ENCODE results near the gene ARRDC2. TPM values are rescaled to one million over a fixed set of nuclear protein-coding genes. Genes with fewer than 3 reads are reported as not detected.

Gene ARRDC2
- polyA plus RNA-seq, 3 donors, result 13.8 to 99.8 (median 23.9) TPM

GRCh38 chr19:17999684-18000479, 8.1 kb upstream of the ARRDC2 start:
- Histone ChIP-seq H3K4me1 (ENCODE audit: control insufficient read depth in 1 of 2, insufficient read depth in 2 of 2, low read length in 2 of 2) (peaks cover 27 to 41% of the 10 kb centered on the region in 2 donors), H4K20me1 (ENCODE audit: insufficient read depth, low read length) (peaks cover 32% of the 10 kb centered on the region), H3K27me3 (ENCODE audit: control insufficient read depth in 2 of 2, insufficient read depth in 2 of 2, low read length in 2 of 2) (no peaks in the 10 kb centered on the region), H3K79me2 (ENCODE audit: insufficient read depth, low read length) (peaks cover 35% of the 10 kb centered on the region), H3K9ac (ENCODE audit: insufficient read depth, low read length, poor library complexity, severe bottlenecking) (peak overlapping the region; percentile 87), H3K9me3 (replicated peaks in 1 of 2; ENCODE audit: control insufficient read depth in 1 of 2, insufficient read depth in 1 of 2, low read length in 2 of 2) (no peaks in the 10 kb centered on the region), H3K36me3 (replicated peaks in 1 of 2; ENCODE audit: control insufficient read depth in 1 of 2, insufficient read depth in 2 of 2, low read length in 2 of 2) (peaks cover 0 to 2% of the 10 kb centered on the region in 2 donors), H3K27ac (ENCODE audit: low read depth in 1 of 2, low read length in 2 of 2) (peak overlapping the region; percentile 80 to 85), H2AFZ (ENCODE audit: insufficient read depth, low read depth, low read length, poor library complexity, severe bottlenecking) (no peak overlapping the region), H3K4me3 (replicated peaks in 1 of 3; ENCODE audit: low read depth in 2 of 3, low read length in 3 of 3) (peak overlapping the region in 1 of 3 experiments; percentile 38), H3K4me2 (replicated peaks; ENCODE audit: extremely low read depth, low read length, poor library complexity, severe bottlenecking) (peak overlapping the region; percentile 88)
- intact Hi-C loops (cut with micrococcal nuclease), result loop anchor here (5.0 kb wide), 2 partner anchors 112 to 143 kb away; partner anchors contain the start of gene RPL18A (in 2 of the 2)
- Mint-ChIP-seq H3K27me3 (ENCODE audit: low read depth in 3 of 3) (peaks cover 2 to 10% (median 6%) of the 10 kb centered on the region in 3 donors), H3K27ac (peak overlapping the region; percentile 95 to 98 (median 96)), H3K9me3 (peaks cover 0 to 2% (median 0%) of the 10 kb centered on the region in 7 donors), H3K36me3 (peaks cover 2 to 19% of the 10 kb centered on the region in 2 donors), H3K4me1 (peaks cover 29% of the 10 kb centered on the region), H3K4me3 (peak overlapping the region in 1 of 2 donors; percentile 62)
- DNase-seq, result no peak
- 91% methylated on average over 10 of the region's 21 CpGs for WGBS (ENCODE audit: insufficient coverage)
- TF ChIP-seq, protein P1, sequence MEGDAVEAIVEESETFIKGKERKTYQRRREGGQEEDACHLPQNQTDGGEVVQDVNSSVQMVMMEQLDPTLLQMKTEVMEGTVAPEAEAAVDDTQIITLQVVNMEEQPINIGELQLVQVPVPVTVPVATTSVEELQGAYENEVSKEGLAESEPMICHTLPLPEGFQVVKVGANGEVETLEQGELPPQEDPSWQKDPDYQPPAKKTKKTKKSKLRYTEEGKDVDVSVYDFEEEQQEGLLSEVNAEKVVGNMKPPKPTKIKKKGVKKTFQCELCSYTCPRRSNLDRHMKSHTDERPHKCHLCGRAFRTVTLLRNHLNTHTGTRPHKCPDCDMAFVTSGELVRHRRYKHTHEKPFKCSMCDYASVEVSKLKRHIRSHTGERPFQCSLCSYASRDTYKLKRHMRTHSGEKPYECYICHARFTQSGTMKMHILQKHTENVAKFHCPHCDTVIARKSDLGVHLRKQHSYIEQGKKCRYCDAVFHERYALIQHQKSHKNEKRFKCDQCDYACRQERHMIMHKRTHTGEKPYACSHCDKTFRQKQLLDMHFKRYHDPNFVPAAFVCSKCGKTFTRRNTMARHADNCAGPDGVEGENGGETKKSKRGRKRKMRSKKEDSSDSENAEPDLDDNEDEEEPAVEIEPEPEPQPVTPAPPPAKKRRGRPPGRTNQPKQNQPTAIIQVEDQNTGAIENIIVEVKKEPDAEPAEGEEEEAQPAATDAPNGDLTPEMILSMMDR (IDR thresholded peaks at IDR 0.05), result no peak

DNA sequence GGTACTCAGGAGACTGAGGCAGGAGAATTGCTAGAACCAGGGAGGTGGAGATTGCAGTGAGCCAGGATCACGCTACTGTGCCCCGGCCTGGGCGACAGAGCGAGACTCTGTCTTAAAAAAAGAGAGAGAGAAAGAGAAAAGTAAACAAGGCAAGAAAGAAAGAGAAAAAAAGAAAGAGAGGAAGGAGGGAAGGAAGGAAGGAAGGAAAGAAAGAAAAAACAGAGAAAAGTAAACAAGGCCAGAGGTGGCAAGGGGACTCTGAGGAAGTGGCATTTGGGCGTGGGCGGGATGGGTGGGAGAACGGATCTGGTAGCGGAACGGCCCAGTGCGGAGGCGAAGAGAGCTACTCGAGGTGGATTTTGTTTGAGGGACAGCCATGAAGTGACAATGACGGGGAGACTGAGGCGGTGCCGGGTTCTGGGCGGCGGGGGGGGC, 7.5 kb upstream of the ARRDC2 start:
- H3K27ac ChIP-seq (ENCODE audit: low read depth in 1 of 2, low read length in 2 of 2), result peak overlapping the region; percentile 80 to 85
- H3K79me2 ChIP-seq (ENCODE audit: insufficient read depth, low read length), result peaks cover 36% of the 10 kb centered on the region
- H3K9me3 Mint-ChIP-seq, result peaks cover 0 to 2% (median 0%) of the 10 kb centered on the region in 7 donors
- DNase-seq, result no peak
- H4K20me1 ChIP-seq (ENCODE audit: insufficient read depth, low read length), result peaks cover 32% of the 10 kb centered on the region
- H3K36me3 ChIP-seq (replicated peaks in 1 of 2; ENCODE audit: control insufficient read depth in 1 of 2, insufficient read depth in 2 of 2, low read length in 2 of 2), result peaks cover 0 to 2% of the 10 kb centered on the region in 2 donors
- peaks cover 27 to 41% of the 10 kb centered on the region in 2 donors for H3K4me1 ChIP-seq (ENCODE audit: control insufficient read depth in 1 of 2, insufficient read depth in 2 of 2, low read length in 2 of 2)
- peak overlapping the region; percentile 87 for H3K9ac ChIP-seq (ENCODE audit: insufficient read depth, low read length, poor library complexity, severe bottlenecking)
- TF ChIP-seq, protein P1 (IDR thresholded peaks at IDR 0.05), result no peak
- peak overlapping the region; percentile 88 for H3K4me2 ChIP-seq (replicated peaks; ENCODE audit: extremely low read depth, low read length, poor library complexity, severe bottlenecking)
- H3K27me3 ChIP-seq (ENCODE audit: control insufficient read depth in 2 of 2, insufficient read depth in 2 of 2, low read length in 2 of 2), result no peaks in the 10 kb centered on the region
- peaks cover 2 to 8% (median 4%) of the 10 kb centered on the region in 3 donors for H3K27me3 Mint-ChIP-seq (ENCODE audit: low read depth in 3 of 3)
- peak overlapping the region; percentile 62 to 83 for H3K4me3 Mint-ChIP-seq
- WGBS (ENCODE audit: insufficient coverage), result 20% methylated on average over 14 of the region's 17 CpGs
- peak overlapping the region in 1 of 3 experiments; percentile 38 for H3K4me3 ChIP-seq (replicated peaks in 1 of 3; ENCODE audit: low read depth in 2 of 3, low read length in 3 of 3)
- H2AFZ ChIP-seq (ENCODE audit: insufficient read depth, low read depth, low read length, poor library complexity, severe bottlenecking), result no peak overlapping the region
- H3K27ac Mint-ChIP-seq, result peak overlapping the region; percentile 95 to 98 (median 96)
- peaks cover 29% of the 10 kb centered on the region for H3K4me1 Mint-ChIP-seq
- peaks cover 2 to 23% of the 10 kb centered on the region in 2 donors for H3K36me3 Mint-ChIP-seq
- H3K9me3 ChIP-seq (replicated peaks in 1 of 2; ENCODE audit: control insufficient read depth in 1 of 2, insufficient read depth in 1 of 2, low read length in 2 of 2), result no peaks in the 10 kb centered on the region
- intact Hi-C loops (cut with micrococcal nuclease), result loop anchor here in 1 of 2 donors (5.0 kb wide), 1 partner anchor 112 kb away; no protein-coding TSS in a partner anchor

Data from CD14-positive monocyte (primary cell).